Right lobe of liver (tissue), 4 donors: Measurements from ENCODE around the gene CEP112.

ENCODE experiments used
- CTCF ChIP-seq, 4 donors: fragments of 200-600 bp in 3 of 4; fragments of 450-650 bp in 1 of 4; IDR thresholded peaks; one replicate each; pipeline versions ENCODE4 v1.5.1 to v1.8.0; 2016 to 2022; ENCODE audit warnings: antibody characterized with exemption in 4 of 4, mild to moderate bottlenecking in 2 of 4
- POLR2A ChIP-seq: fragments of 450-650 bp; IDR thresholded peaks from one replicate; pipeline ENCODE4 v1.6.1; 2017; ENCODE audit warnings: antibody characterized with exemption, mild to moderate bottlenecking
- donor health status: DM: no; HTN: no; CAD: no.
- donor health status: DM: no; HTN: no; CAD: no.
- donor health status: DM: no; HTN: yes; CAD: no.

DNA sequence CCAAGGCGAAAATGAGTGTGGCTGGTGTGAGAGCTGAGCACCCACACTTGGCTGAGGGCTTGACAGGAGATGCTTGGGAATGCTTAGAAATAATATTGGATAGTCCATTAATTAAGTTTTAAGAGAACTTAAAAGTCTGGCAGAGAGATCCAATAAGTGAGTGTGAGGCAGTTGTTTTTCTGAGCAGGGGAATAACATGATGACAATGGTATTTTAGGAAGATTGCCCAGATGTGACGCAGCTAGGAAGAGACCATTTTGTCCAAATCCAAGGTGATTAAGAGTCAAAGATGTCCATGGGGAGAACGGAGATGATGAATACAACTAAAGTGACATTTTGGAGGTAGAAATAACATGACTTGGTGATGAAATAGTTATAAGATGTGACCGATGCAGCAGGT is 527.7 kb downstream of the CEP112 start:
- TF ChIP-seq CTCF (IDR thresholded peaks at IDR 0.05) (no peak), POLR2A (no peak)
